Neural cell (in vitro differentiated cells): Measurements from ENCODE around the gene SUMO4. TPM values are rescaled to one million over a fixed set of nuclear protein-coding genes. Genes with fewer than 3 reads are reported as not detected.

Source experiments
- H2AFZ ChIP-seq: fragments of 200-600, 300-800 bp; sonication (generic), shearing (Covaris generic); 2 replicates; pipeline ENCODE4 v1.6.0; 2014; ENCODE audit warnings: low read depth, mild to moderate bottlenecking, antibody characterized with exemption, low read length, moderate library complexity
- H3F3A ChIP-seq: fragments of 200-600 bp; shearing (Covaris generic); 2 replicates; pipeline ENCODE4 v1.6.1; 2016; ENCODE audit warnings: mild to moderate bottlenecking, moderate library complexity, mixed read lengths, antibody characterized with exemption, low read length; ENCODE audit not compliant: insufficient read depth, poor library complexity, severe bottlenecking
- H3K27ac ChIP-seq: fragments of 200-600, 300-800 bp; sonication (generic), shearing (Covaris generic); 2 replicates; pipeline ENCODE4 v1.5.1; 2014; ENCODE audit warnings: mild to moderate bottlenecking, low read length, moderate library complexity
- H3K27me3 ChIP-seq: fragments of 300-800, 200-600 bp; sonication (generic), shearing (Covaris generic); 2 replicates; pipeline ENCODE4 v1.6.0; 2014; ENCODE audit warnings: mild to moderate bottlenecking, low read depth, low read length, moderate library complexity; ENCODE audit not compliant: insufficient read depth
- H3K36me3 ChIP-seq: fragments of 300-800, 200-600 bp; sonication (generic), shearing (Covaris generic); 2 replicates; pipeline ENCODE4 v1.5.1; 2014; ENCODE audit warnings: mild to moderate bottlenecking, antibody characterized with exemption, low read length, moderate library complexity; ENCODE audit not compliant: insufficient read depth
- H3K4me2 ChIP-seq: fragments of 300-800, 200-600 bp; sonication (generic), shearing (Covaris generic); 2 replicates; pipeline ENCODE4 v1.6.0; 2014; ENCODE audit warnings: mild to moderate bottlenecking, low read length
- H3K4me3 ChIP-seq: fragments of 300-800, 200-600 bp; sonication (generic), shearing (Covaris generic); 2 replicates; pipeline ENCODE4 v1.5.1; 2014; ENCODE audit warnings: mild to moderate bottlenecking, low read length, moderate library complexity
- H3K79me2 ChIP-seq: fragments of 200-600 bp; shearing (Covaris generic); replicated peaks from 2 replicates; pipeline ENCODE4 v1.6.0; 2014; ENCODE audit warnings: mild to moderate bottlenecking, low read length, moderate library complexity; ENCODE audit not compliant: insufficient read depth
- H3K9ac ChIP-seq: fragments of 300-800, 200-600 bp; sonication (generic), shearing (Covaris generic); 2 replicates; pipeline ENCODE4 v1.6.1; 2016; ENCODE audit warnings: mild to moderate bottlenecking, low read length, mixed read lengths
- H3K9me2 ChIP-seq: fragments of 200-600 bp; shearing (Covaris generic); 2 replicates; pipeline ENCODE4 v1.6.1; 2016; ENCODE audit warnings: mild to moderate bottlenecking, low read length, mixed read lengths; ENCODE audit not compliant: insufficient read depth
- H3K9me3 ChIP-seq: fragments of 200-600, 300-800 bp; sonication (generic), shearing (Covaris generic); 2 replicates; pipeline ENCODE4 v1.6.1; 2016; ENCODE audit warnings: mild to moderate bottlenecking, mixed run types, low read length, moderate library complexity, mixed read lengths
- H4K20me1 ChIP-seq: fragments of 200-600 bp; shearing (Covaris generic); 2 replicates; pipeline ENCODE4 v1.6.1; 2016; ENCODE audit warnings: mild to moderate bottlenecking, mixed run types; ENCODE audit not compliant: insufficient read depth
- EP300 ChIP-seq: fragments of 450-650 bp; conservative IDR thresholded peaks from 2 replicates; pipeline ENCODE4 v1.6.1; 2014; ENCODE audit warnings: antibody characterized with exemption, mild to moderate bottlenecking, moderate library complexity; ENCODE audit not compliant: poor library complexity, severe bottlenecking
- EZH2 ChIP-seq: fragments of 200-600, 300-800 bp; shearing (Covaris generic), sonication (generic); IDR thresholded peaks from 2 replicates; pipeline ENCODE4 v1.6.1; 2014; ENCODE audit warnings: antibody characterized with exemption, low read length, borderline replicate concordance, mild to moderate bottlenecking; ENCODE audit not compliant: insufficient read depth, poor library complexity, severe bottlenecking
- MXI1 ChIP-seq: fragments of 450-650 bp; conservative IDR thresholded peaks from 2 replicates; pipeline ENCODE4 v1.6.1; 2014; ENCODE audit warnings: antibody characterized with exemption, mild to moderate bottlenecking; ENCODE audit not compliant: poor library complexity, severe bottlenecking
- POLR2AphosphoS5 ChIP-seq: IDR thresholded peaks from 2 replicates; pipeline ENCODE4 v1.6.1; 2012
- RAD21 ChIP-seq: fragments of 450-650 bp; conservative IDR thresholded peaks from 2 replicates; pipeline ENCODE4 v1.6.1; 2014; ENCODE audit warnings: antibody characterized with exemption, mild to moderate bottlenecking, moderate library complexity
- SMC3 ChIP-seq: fragments of 450-650 bp; conservative IDR thresholded peaks from 2 replicates; pipeline ENCODE4 v1.6.1; 2014; ENCODE audit warnings: antibody characterized with exemption, mild to moderate bottlenecking, moderate library complexity; ENCODE audit not compliant: poor library complexity
- TAF1 ChIP-seq: IDR thresholded peaks from 2 replicates; pipeline ENCODE4 v1.6.1; 2012; ENCODE audit warnings: low read depth
- polyA plus RNA-seq: library from polyadenylated mRNA; depleted of rRNA; stranded (reverse); fragments of >200 nt; gene quantifications from 2 replicates; pipeline ENCODE4 v1.2.3, GENCODE V29; 2014
- TF ChIP-seq, protein P1 (sequence below): fragments of 450-650 bp; IDR thresholded peaks from 2 replicates; pipeline ENCODE4 v1.5.1; 2014; ENCODE audit warnings: antibody characterized with exemption, mild to moderate bottlenecking, moderate library complexity; ENCODE audit not compliant: poor library complexity, severe bottlenecking
- TF ChIP-seq, protein P2 (sequence below): IDR thresholded peaks from 2 replicates; pipeline ENCODE4 v1.6.1; 2012; ENCODE audit warnings: borderline replicate concordance

The SUMO4 gene
- polyA plus RNA-seq, 1 donor from 2014 or later: not detected

DNA sequence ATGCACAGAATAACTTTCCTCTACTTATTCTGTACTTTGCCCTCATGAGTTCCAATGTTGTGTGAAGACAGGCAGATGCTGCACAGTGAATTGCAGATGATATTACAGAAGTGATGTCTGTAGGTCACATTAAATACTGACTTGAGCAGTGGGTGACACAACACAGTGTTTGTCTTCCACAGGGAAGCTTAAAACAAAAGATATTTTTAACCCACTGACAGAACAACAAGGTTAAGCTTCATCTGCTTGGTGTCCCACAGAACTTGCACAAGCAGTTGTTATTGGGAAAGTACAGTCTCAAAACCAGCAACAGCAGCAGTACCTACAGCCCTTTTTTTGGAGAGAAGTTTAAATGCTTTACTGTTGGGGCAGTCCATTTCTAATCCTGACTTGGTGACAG, 10.5 kb downstream of the SUMO4 start:
- Histone ChIP-seq H3K27me3 (no peaks in the 10 kb centered on the region), H4K20me1 (no peaks in the 10 kb centered on the region), H3K79me2 (no peaks in the 10 kb centered on the region), H3K36me3 (peaks cover 8% of the 10 kb centered on the region), H2AFZ (no peak overlapping the region), H3F3A (no peaks in the 10 kb centered on the region), H3K27ac (no peak overlapping the region), H3K9me3 (no peaks in the 10 kb centered on the region), H3K4me2 (no peak overlapping the region), H3K9ac (no peak overlapping the region), H3K4me3 (no peak overlapping the region), H3K9me2 (no peaks in the 10 kb centered on the region)
- no peak for TF ChIP-seq TAF1
- TF ChIP-seq, protein P1, sequence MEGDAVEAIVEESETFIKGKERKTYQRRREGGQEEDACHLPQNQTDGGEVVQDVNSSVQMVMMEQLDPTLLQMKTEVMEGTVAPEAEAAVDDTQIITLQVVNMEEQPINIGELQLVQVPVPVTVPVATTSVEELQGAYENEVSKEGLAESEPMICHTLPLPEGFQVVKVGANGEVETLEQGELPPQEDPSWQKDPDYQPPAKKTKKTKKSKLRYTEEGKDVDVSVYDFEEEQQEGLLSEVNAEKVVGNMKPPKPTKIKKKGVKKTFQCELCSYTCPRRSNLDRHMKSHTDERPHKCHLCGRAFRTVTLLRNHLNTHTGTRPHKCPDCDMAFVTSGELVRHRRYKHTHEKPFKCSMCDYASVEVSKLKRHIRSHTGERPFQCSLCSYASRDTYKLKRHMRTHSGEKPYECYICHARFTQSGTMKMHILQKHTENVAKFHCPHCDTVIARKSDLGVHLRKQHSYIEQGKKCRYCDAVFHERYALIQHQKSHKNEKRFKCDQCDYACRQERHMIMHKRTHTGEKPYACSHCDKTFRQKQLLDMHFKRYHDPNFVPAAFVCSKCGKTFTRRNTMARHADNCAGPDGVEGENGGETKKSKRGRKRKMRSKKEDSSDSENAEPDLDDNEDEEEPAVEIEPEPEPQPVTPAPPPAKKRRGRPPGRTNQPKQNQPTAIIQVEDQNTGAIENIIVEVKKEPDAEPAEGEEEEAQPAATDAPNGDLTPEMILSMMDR: no peak
- TF ChIP-seq RAD21: no peak
- no peak for TF ChIP-seq EP300
- no peak for TF ChIP-seq EZH2
- no peak for TF ChIP-seq POLR2AphosphoS5
- no peak for TF ChIP-seq SMC3
- TF ChIP-seq, protein P2, sequence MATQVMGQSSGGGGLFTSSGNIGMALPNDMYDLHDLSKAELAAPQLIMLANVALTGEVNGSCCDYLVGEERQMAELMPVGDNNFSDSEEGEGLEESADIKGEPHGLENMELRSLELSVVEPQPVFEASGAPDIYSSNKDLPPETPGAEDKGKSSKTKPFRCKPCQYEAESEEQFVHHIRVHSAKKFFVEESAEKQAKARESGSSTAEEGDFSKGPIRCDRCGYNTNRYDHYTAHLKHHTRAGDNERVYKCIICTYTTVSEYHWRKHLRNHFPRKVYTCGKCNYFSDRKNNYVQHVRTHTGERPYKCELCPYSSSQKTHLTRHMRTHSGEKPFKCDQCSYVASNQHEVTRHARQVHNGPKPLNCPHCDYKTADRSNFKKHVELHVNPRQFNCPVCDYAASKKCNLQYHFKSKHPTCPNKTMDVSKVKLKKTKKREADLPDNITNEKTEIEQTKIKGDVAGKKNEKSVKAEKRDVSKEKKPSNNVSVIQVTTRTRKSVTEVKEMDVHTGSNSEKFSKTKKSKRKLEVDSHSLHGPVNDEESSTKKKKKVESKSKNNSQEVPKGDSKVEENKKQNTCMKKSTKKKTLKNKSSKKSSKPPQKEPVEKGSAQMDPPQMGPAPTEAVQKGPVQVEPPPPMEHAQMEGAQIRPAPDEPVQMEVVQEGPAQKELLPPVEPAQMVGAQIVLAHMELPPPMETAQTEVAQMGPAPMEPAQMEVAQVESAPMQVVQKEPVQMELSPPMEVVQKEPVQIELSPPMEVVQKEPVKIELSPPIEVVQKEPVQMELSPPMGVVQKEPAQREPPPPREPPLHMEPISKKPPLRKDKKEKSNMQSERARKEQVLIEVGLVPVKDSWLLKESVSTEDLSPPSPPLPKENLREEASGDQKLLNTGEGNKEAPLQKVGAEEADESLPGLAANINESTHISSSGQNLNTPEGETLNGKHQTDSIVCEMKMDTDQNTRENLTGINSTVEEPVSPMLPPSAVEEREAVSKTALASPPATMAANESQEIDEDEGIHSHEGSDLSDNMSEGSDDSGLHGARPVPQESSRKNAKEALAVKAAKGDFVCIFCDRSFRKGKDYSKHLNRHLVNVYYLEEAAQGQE: no peak
- TF ChIP-seq MXI1: no peak

DNA sequence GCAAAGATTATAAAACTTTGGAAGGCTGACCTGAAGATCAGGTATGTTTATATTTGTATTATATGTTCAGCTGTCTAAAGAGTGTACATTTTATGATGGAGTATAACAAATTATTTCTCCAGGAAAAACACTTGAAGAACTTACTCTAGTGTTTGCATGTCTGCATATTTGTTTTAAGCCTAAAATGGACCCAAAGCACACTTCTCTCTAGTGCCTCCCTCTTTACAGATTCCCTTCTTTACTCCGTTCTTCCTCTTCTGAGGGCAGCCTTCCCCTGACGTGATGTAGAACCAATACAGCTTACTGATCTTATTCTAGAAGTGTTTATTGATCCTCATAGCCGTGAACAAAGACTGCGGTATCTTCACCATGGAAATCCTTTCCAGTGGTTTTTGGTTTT, 13.9 kb downstream of the SUMO4 start:
- H2AFZ ChIP-seq: no peak overlapping the region
- no peaks in the 10 kb centered on the region for H3K9me3 ChIP-seq
- no peaks in the 10 kb centered on the region for H4K20me1 ChIP-seq

More for the DNA sequence above, 13.9 kb downstream of the SUMO4 start:
- Histone ChIP-seq H3K27ac (no peak overlapping the region), H3K4me3 (no peak overlapping the region), H3K27me3 (no peaks in the 10 kb centered on the region), H3K36me3 (peaks cover 4% of the 10 kb centered on the region), H3K4me2 (no peak overlapping the region), H3K79me2 (no peaks in the 10 kb centered on the region), H3K9me2 (no peaks in the 10 kb centered on the region), H3K9ac (no peak overlapping the region), H3F3A (no peaks in the 10 kb centered on the region)
- no peak for TF ChIP-seq RAD21
- no peak for TF ChIP-seq TAF1
- TF ChIP-seq, protein P2: no peak
- TF ChIP-seq SMC3: no peak
- TF ChIP-seq POLR2AphosphoS5: no peak
- TF ChIP-seq EZH2: no peak
- no peak for TF ChIP-seq EP300
- TF ChIP-seq, protein P1: no peak
- no peak for TF ChIP-seq MXI1
